ENCODE measurements around the gene USP36.
A peak's percentile ranks its signal among the peaks of the same experiment; 100 is the strongest.
"Not testable (repeated sequence)": the region's sequence is repeated elsewhere in the genome, so short reads cannot be mapped to it uniquely, and the experiment has no call there.

Gene USP36

GRCh38 chr17:78872486-78872885 lies 31.9 kb upstream of the USP36 start:
- no peak for DNase-seq (ENCODE audit: low read depth in 2 of 2)

GRCh38 chr17:78870621-78871020 lies 30.0 kb upstream of the USP36 start:
- no peak for DNase-seq (ENCODE audit: low read depth in 2 of 2)

DNA sequence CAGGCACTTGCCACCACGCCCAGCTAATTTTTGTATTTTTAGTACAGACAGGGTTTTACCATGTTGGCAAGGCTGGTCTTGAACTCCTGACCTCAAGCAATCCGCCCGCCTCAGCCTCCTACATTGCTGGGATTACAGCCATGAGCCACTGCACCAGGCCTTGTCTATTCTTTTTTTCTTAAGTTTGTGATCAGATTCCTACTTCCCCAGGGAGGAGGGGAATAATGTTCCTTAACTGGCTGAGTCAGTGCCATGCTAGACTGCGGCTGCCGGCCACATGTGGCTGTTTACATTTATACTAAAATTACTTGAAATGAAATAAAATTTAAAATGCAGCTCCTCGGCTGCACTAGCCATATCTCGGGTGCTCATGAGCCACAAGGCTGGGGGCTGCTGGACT lies 27.8 kb upstream of the USP36 start:
- peak in 1 of 2 experiments; percentile 26 for DNase-seq (ENCODE audit: low read depth in 2 of 2)

GRCh38 chr17:78867046-78867445 lies 26.4 kb upstream of the USP36 start:
- DNase-seq (ENCODE audit: low read depth in 2 of 2) = not testable (repeated sequence)

DNA sequence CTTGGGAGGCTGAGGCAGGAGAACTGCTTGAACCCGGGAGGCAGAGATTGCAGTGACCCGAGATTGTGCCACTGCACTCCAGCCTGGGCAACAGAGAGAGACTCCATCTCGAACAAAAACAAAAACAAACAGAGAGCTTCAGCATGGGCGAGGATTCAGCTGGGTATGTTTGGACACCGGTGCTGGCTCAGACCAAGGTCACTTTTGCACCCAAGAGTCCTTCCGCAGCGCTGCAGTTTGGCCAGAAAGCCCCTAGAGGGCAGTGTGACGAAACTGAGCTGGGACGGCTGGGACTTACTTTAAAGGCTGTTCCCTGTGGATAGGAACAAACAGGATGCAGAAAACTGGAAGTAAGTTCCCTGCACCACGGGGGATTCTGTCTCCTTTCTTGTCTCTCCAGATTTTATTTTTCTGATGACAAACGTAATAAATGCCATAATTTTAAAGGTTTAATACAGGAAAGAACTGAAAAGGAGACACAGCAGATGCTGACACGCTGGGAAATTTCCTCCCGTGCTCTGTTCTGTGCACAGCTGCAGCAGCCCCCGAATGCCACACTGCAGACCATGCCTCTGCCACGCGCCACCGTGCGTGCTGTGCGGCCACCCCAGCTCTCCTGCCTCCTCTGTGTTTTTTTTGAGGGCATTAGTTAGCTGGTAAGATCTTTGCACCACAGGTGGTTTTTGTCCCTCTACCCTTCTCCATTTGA lies 25.2 kb upstream of the USP36 start:
- no peak for DNase-seq (ENCODE audit: low read depth in 2 of 2)

DNA sequence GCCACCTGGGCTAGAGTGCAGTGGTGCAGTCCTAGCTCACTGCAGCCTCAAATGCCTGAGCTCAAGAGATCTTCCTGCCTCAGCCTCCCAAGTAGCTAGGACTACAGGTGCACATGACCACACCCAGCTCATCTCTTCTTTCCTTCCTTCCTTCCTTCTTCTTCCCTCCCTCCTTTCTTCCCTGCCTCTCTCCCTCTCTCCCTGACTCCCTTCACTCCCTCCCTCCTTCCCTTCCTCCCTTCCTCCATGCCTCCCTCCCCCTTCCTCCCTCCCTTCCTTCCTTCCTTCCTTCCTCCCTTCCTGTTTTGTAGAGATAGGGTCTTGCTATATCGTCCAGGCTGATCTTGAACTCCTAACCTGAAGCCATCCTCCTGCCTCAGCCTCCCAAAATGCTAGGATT lies 23.5 kb upstream of the USP36 start:
- DNase-seq (ENCODE audit: low read depth in 2 of 2) = no peak

GRCh38 chr17:78862073-78863023 lies 21.7 kb upstream of the USP36 start:
- peak; percentile 74 to 76 for DNase-seq (ENCODE audit: low read depth in 2 of 2)

- no peak for DNase-seq (ENCODE audit: low read depth in 2 of 2)
Observed at GRCh38 chr17:78861229-78861628, 20.6 kb upstream of the USP36 start.

GRCh38 chr17:78859051-78859450 lies 18.4 kb upstream of the USP36 start:
- DNase-seq (ENCODE audit: low read depth in 2 of 2) = no peak

- no peak for DNase-seq (ENCODE audit: low read depth in 2 of 2)
Observed at GRCh38 chr17:78857266-78857665, 16.7 kb upstream of the USP36 start.

GRCh38 chr17:78855561-78856165 lies 15.0 kb upstream of the USP36 start:
- DNase-seq (ENCODE audit: low read depth in 2 of 2) = no peak

DNA sequence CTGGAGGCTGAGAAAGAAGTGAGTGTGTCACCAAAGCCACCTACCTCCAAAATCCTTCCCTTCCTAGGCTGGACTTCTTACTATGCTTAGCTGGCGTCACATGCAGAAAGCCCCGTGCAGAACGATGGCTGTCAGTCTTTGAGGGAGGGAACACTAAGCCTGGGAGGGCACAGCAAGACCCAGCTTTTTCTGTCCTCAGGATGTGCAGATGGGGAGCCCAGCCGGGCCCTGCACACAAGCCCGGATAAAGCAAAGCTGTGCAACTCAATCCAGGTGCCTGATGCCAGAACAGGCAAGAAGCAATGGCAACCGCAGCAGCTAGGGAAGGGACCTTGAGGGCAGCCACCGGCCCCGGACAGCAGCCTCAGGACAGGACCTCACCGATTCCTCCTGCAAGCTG lies 13.9 kb upstream of the USP36 start:
- no peak for DNase-seq (ENCODE audit: low read depth in 2 of 2)

- DNase-seq (ENCODE audit: low read depth in 2 of 2) = no peak
Observed at GRCh38 chr17:78853926-78854394, 13.3 kb upstream of the USP36 start.

- DNase-seq (ENCODE audit: low read depth in 2 of 2) = no peak
Observed at GRCh38 chr17:78852709-78853121, 12.1 kb upstream of the USP36 start.

GRCh38 chr17:78849026-78849425 lies 8.4 kb upstream of the USP36 start:
- no peak for DNase-seq (ENCODE audit: low read depth in 2 of 2)

DNA sequence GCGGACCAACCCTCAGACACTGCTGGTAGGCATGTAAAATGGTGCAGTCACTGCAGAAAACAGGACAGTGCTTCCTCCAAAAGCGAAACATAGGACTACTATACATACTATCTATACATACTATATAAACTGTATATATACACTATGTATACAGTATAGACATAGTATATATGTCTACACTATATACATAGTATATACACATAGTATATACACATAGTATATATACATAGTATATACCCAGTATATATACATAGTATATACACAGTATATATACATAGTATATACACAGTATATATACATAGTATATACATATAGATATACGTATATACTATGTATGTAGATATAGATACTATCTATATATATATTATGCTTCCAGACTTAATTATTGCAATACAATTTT lies 6.4 kb upstream of the USP36 start:
- DNase-seq (ENCODE audit: low read depth in 2 of 2) = no peak

DNA sequence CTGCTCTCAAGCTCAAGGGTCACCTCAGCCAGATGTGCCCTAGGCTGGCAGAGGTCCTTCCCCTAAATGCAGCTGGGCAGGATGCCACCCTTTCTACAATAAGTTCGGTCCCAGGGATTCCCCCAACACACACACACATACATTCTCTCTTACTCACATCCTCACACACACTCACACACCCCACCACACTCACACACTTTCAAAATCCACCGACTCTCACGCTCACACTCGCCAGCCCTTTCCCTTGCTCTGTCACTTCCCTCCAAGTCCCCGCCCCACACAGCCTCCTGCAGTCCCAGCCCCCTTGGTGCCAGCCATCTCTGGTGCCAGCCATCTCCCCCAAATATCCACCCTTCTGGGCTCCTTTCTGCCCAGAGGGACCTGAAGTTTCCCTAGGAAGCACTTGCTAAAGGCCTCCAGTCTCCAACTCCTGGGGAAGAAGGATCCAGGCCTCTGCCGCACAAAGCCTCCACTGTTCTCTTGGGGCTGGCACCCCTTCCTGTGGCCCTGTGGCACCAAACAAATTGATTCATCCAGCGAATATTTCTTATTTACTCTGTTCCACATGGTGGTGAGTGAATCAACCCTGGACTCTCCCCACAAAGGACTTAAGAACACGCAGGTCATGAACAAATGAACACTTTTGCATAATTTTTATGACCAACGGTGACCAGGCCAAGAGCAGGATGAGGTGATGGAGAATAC lies 3.8 kb upstream of the USP36 start:
- no peak for DNase-seq (ENCODE audit: low read depth in 2 of 2)

DNA sequence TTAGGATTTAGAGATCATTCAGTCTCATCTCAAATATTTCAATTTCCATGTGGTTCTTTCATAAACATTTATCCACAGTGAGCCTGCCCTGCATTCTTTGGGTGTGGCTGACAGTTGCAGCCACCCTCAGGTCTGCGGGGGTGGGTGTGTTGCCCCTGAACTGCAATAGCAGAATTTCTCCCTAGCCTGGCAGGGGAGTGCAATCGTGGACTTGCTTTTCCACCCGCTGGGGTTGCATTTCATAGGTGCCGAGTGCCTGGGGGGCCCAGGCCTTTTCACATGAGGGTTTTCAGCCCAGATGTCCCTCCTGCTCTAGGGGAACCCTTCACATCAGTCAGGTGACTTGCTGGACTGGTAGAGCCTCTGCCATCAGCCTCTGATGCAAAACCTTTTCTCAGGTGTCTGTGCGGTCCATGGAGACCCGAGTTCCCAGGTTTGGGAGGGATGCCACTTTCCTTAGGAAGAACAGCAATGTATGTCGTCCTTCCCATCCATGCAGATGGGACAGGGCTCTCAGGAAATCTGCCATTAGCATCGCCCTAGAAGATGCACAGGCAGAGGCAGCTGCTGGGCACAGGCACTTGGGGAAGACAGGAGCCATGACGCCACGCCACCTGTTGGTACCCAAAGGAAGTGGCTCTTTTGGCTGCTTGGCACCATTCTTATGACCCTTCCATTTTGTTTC lies 2.4 kb upstream of the USP36 start:
- no peak for DNase-seq (ENCODE audit: low read depth in 2 of 2)

GRCh38 chr17:78840530-78840779 lies 159 bp downstream of the USP36 start:
- no peak for DNase-seq (ENCODE audit: low read depth in 2 of 2)

GRCh38 chr17:78839762-78840529 lies 668 bp downstream of the USP36 start:
- DNase-seq (ENCODE audit: low read depth in 2 of 2) = no peak

Measured in fibroblast of skin of left biceps (primary cell).